ENCODE results near the gene LCK.

Gene LCK

GRCh38 chr1:32250893-32251716 is at the start of gene LCK:
LCK (plus strand) TSS chr1:32251265; CDS start chr1:32274330, 23,065 bp downstream.
- peak; percentile 33 to 67 (median 56) for DNase-seq

- DNase-seq: no peak
These were observed 46.1 kb upstream of the LCK start for GRCh38 chr1:32204943-32205361.

GRCh38 chr1:32205401-32206370 is 45.4 kb upstream of the LCK start, which contains the start of gene IQCC:
IQCC (plus strand) TSS chr1:32205671; CDS start chr1:32205682, 11 bp downstream.
- DNase-seq: peak; percentile 69 to 84 (median 82)

- no peak for DNase-seq
These were observed 42.6 kb upstream of the LCK start for GRCh38 chr1:32208469-32208868.

- no peak for DNase-seq
These were observed 42.2 kb upstream of the LCK start, which contains the start of gene DCDC2B for GRCh38 chr1:32208891-32209328. DCDC2B (plus strand) TSS chr1:32209089; CDS start chr1:32209094, 5 bp downstream.

GRCh38 chr1:32215629-32216480 is 35.2 kb upstream of the LCK start:
- DNase-seq: peak in 5 of 6 experiments; percentile 17 to 59 (median 43)

- DNase-seq: no peak
These were observed 34.5 kb upstream of the LCK start for GRCh38 chr1:32216566-32216965.

GRCh38 chr1:32219022-32219421 is 32.0 kb upstream of the LCK start:
- DNase-seq: no peak

GRCh38 chr1:32220746-32221580 is 30.1 kb upstream of the LCK start:
- no peak for DNase-seq

- no peak for DNase-seq
These were observed 29.5 kb upstream of the LCK start for GRCh38 chr1:32221581-32221979.

- DNase-seq: peak; percentile 80 to 90 (median 88)
These were observed 28.9 kb upstream of the LCK start, which contains the start of the genes EIF3I and TMEM234 for GRCh38 chr1:32221980-32222755. EIF3I (plus strand) TSS chr1:32222407; CDS start chr1:32222442, 35 bp downstream. TMEM234 (minus strand) TSS chr1:32222353; CDS start chr1:32222322, 31 bp downstream.

GRCh38 chr1:32223683-32224082 is 27.4 kb upstream of the LCK start:
- DNase-seq: no peak

GRCh38 chr1:32224285-32224684 is 26.8 kb upstream of the LCK start:
- DNase-seq: no peak

- no peak for DNase-seq
These were observed 22.3 kb upstream of the LCK start for GRCh38 chr1:32228771-32229170.

- no peak for DNase-seq
These were observed 19.1 kb upstream of the LCK start for GRCh38 chr1:32231843-32232432.

- DNase-seq: no peak
These were observed 18.3 kb upstream of the LCK start for GRCh38 chr1:32232558-32233304.

- DNase-seq: no peak
These were observed 16.3 kb upstream of the LCK start for GRCh38 chr1:32234792-32235191.

GRCh38 chr1:32239337-32239736 is 11.7 kb upstream of the LCK start:
- no peak for DNase-seq

GRCh38 chr1:32239790-32240139 is 11.3 kb upstream of the LCK start:
- DNase-seq: no peak

Measured in stimulated activated naive CD4-positive, alpha-beta T cell (primary cell).